ENCODE results near the gene CCNL2.
"Not testable (repeated sequence)": the region's sequence is repeated elsewhere in the genome, so short reads cannot be mapped to it uniquely, and the experiment has no call there.

CCNL2 gene

GRCh38 chr1:1419363-1419812 is 20.3 kb upstream of the CCNL2 start:
- DNase-seq: no peak

- DNase-seq: no peak
These were observed 19.6 kb upstream of the CCNL2 start for GRCh38 chr1:1418464-1419362.

GRCh38 chr1:1417825-1418463 is 18.8 kb upstream of the CCNL2 start:
- not testable (repeated sequence) for DNase-seq

- not testable (repeated sequence) for DNase-seq
These were observed 18.3 kb upstream of the CCNL2 start for GRCh38 chr1:1417396-1417795.

GRCh38 chr1:1415751-1416150 is 16.6 kb upstream of the CCNL2 start:
- DNase-seq: no peak

- DNase-seq: not testable (repeated sequence)
These were observed 13.3 kb upstream of the CCNL2 start for GRCh38 chr1:1412311-1412902.

GRCh38 chr1:1411626-1412025 is 12.5 kb upstream of the CCNL2 start:
- no peak for DNase-seq

- not testable (repeated sequence) for DNase-seq
These were observed 11.1 kb upstream of the CCNL2 start for GRCh38 chr1:1410238-1410637.

- no peak for DNase-seq
These were observed 8.6 kb upstream of the CCNL2 start for GRCh38 chr1:1407636-1408318.

- DNase-seq: peak; percentile 92
These were observed 7.9 kb upstream of the CCNL2 start, which contains the start of gene MRPL20 for GRCh38 chr1:1406821-1407635. MRPL20 (minus strand) TSS chr1:1407293; CDS start chr1:1407217, 76 bp downstream.

GRCh38 chr1:1406101-1406820 is 7.1 kb upstream of the CCNL2 start:
- DNase-seq: no peak

GRCh38 chr1:1403653-1404052 is 4.5 kb upstream of the CCNL2 start:
- DNase-seq: no peak

GRCh38 chr1:1402901-1403392 is 3.8 kb upstream of the CCNL2 start:
- not testable (repeated sequence) for DNase-seq

GRCh38 chr1:1402072-1402900 is 3.2 kb upstream of the CCNL2 start:
- peak; percentile 51 for DNase-seq

- DNase-seq: no peak
These were observed 2.4 kb upstream of the CCNL2 start for GRCh38 chr1:1401457-1402010.

- no peak for DNase-seq
These were observed 1.7 kb upstream of the CCNL2 start for GRCh38 chr1:1400576-1401456.

- DNase-seq: no peak
These were observed 889 bp upstream of the CCNL2 start for GRCh38 chr1:1399872-1400575.

GRCh38 chr1:1398677-1399186 is 403 bp downstream of the CCNL2 start:
- DNase-seq: no peak
